ENCODE data around the gene XRCC6. TPM values are rescaled to one million over a fixed set of nuclear protein-coding genes. Genes with fewer than 3 reads are reported as not detected.

Gene XRCC6
- total RNA-seq, 1 experiment from 2014 or later, result 474 TPM

- TF ChIP-seq E2F5 (CRISPR knock-in tag; IDR thresholded peaks at IDR 0.05) (no peak), ZNF317 (CRISPR knock-in tag; IDR thresholded peaks at IDR 0.05; ENCODE audit: borderline replicate concordance, low read depth) (no peak), ATF1 (CRISPR knock-in tag; IDR thresholded peaks at IDR 0.05) (no peak)
These were observed 62.0 kb downstream of the XRCC6 start (continued) for GRCh38 chr22:41683052-41683451.

- POLR2A ChIA-PET, result no interaction called here
- H3K4me3 Mint-ChIP-seq, result no peak overlapping the region
- DNase-seq (ENCODE audit: low spot score) (no peak), ATAC-seq (no peak)
- no peaks in the 10 kb centered on the region for H3K27me3 Mint-ChIP-seq (ENCODE audit: low read depth)
- H3K9me3 Mint-ChIP-seq, result no peaks in the 10 kb centered on the region
- H3K36me3 Mint-ChIP-seq, result peaks cover 18% of the 10 kb centered on the region
- no peak for TF ChIP-seq CDX4 (CRISPR knock-in tag; IDR thresholded peaks at IDR 0.05; ENCODE audit: borderline replicate concordance)
- no peak overlapping the region for H3K27ac Mint-ChIP-seq
- peaks cover 11% of the 10 kb centered on the region for H3K4me1 Mint-ChIP-seq
- CTCF ChIA-PET, result interaction anchor here (0.9 to 1.2 kb wide), 2 partner anchors 14 to 17 kb away, joined by 4 to 5 read pairs; no protein-coding TSS in a partner anchor
These were observed 62.5 kb downstream of the XRCC6 start for GRCh38 chr22:41683616-41684015.

GRCh38 chr22:41684194-41684593 lies 63.1 kb downstream of the XRCC6 start:
- ChIA-PET CTCF (interaction anchor here (0.9 kb wide), 1 partner anchor 17 kb away, joined by 4 read pairs; no protein-coding TSS in a partner anchor), POLR2A (no interaction called here)
- Mint-ChIP-seq H3K27me3 (ENCODE audit: low read depth) (no peaks in the 10 kb centered on the region), H3K9me3 (no peaks in the 10 kb centered on the region), H3K4me3 (no peak overlapping the region), H3K4me1 (peaks cover 11% of the 10 kb centered on the region), H3K36me3 (peaks cover 16% of the 10 kb centered on the region), H3K27ac (peak overlapping the region; percentile 74)
- ATAC-seq (no peak), DNase-seq (ENCODE audit: low spot score) (no peak)
- no peak for TF ChIP-seq E2F1 (CRISPR knock-in tag; IDR thresholded peaks at IDR 0.05)
- no peak for TF ChIP-seq STAT6 (CRISPR knock-in tag; conservative IDR thresholded peaks at IDR 0.05; ENCODE audit: low read depth)
- no peak for TF ChIP-seq IRF1 (CRISPR knock-in tag; IDR thresholded peaks at IDR 0.05)
- no peak for TF ChIP-seq ELF4 (CRISPR knock-in tag; IDR thresholded peaks at IDR 0.05; ENCODE audit: low read depth)
- no peak for TF ChIP-seq GTF2I (CRISPR knock-in tag; conservative IDR thresholded peaks at IDR 0.05)
- no peak for TF ChIP-seq RORB (CRISPR knock-in tag; IDR thresholded peaks at IDR 0.05)
- no peak for TF ChIP-seq CBFB (CRISPR knock-in tag; IDR thresholded peaks at IDR 0.05; ENCODE audit: low read depth)
- TF ChIP-seq GABPB1 (CRISPR knock-in tag; IDR thresholded peaks at IDR 0.05), result no peak
- no peak for TF ChIP-seq NFYB (CRISPR knock-in tag; conservative IDR thresholded peaks at IDR 0.05; ENCODE audit: low read depth)
- no peak for TF ChIP-seq ERG (CRISPR knock-in tag; IDR thresholded peaks at IDR 0.05)
- TF ChIP-seq ZNF671 (CRISPR knock-in tag; IDR thresholded peaks at IDR 0.05), result no peak
- no peak for TF ChIP-seq SMAD3 (CRISPR knock-in tag; IDR thresholded peaks at IDR 0.05; ENCODE audit: borderline replicate concordance)
- no peak for TF ChIP-seq FOXP4 (CRISPR knock-in tag; IDR thresholded peaks at IDR 0.05)
- TF ChIP-seq CDX4 (CRISPR knock-in tag; IDR thresholded peaks at IDR 0.05; ENCODE audit: borderline replicate concordance), result no peak
- no peak for TF ChIP-seq ZMAT4 (CRISPR knock-in tag; IDR thresholded peaks at IDR 0.05)
